H1 (cell line): ENCODE results near the gene ARL8A. TPM values are rescaled to one million over a fixed set of nuclear protein-coding genes. Genes with fewer than 3 reads are reported as not detected.

Source experiments
- CREB1 ChIP-seq: IDR thresholded peaks from 2 replicates; pipeline ENCODE4 v1.6.1; 2012; ENCODE audit warnings: inconsistent platforms
- POU5F1 ChIP-seq: IDR thresholded peaks from 2 replicates; pipeline ENCODE4 v1.6.1; 2011; ENCODE audit warnings: low read depth, mild to moderate bottlenecking, low read length, moderate library complexity
- SUZ12 ChIP-seq: fragments of 200-600 bp; sonication (generic); IDR thresholded peaks from 2 replicates; pipeline ENCODE4 v1.6.1; 2012; ENCODE audit warnings: mild to moderate bottlenecking, inconsistent platforms, low read length, moderate library complexity, mixed read lengths
- polyA plus RNA-seq, 7 experiments: library from polyadenylated mRNA; depleted of rRNA in 3 of 7; stranded (reverse) in 5 of 7; unstranded in 2 of 7; fragments of >200 nt in 5 of 7; fragments of 200-250 nt in 2 of 7; gene quantifications; 1 replicate in 5 of 7; 2 replicates in 1 of 7; 4 replicates in 1 of 7; pipeline versions ENCODE4 v1.2.1 to v1.2.3, GENCODE V29; 2011 to 2013; ENCODE audit warnings: missing spikeins in 2 of 7, mixed read lengths in 2 of 7
- total RNA-seq: library from RNA; stranded (reverse); fragmentation: NEBNext Ultra II Directional; extraction: Animal tissue kit (Norgen Biotek cat#: 25700); gene quantifications from 2 replicates; pipeline ENCODE4 v1.2.1, GENCODE V29; 2021

Gene ARL8A
- total and polyA plus RNA-seq, 2 of the 8 experiments (the other 6 are each of a cell fraction or from before 2014, with no cell fraction given): 40.3 to 58.7 TPM

DNA sequence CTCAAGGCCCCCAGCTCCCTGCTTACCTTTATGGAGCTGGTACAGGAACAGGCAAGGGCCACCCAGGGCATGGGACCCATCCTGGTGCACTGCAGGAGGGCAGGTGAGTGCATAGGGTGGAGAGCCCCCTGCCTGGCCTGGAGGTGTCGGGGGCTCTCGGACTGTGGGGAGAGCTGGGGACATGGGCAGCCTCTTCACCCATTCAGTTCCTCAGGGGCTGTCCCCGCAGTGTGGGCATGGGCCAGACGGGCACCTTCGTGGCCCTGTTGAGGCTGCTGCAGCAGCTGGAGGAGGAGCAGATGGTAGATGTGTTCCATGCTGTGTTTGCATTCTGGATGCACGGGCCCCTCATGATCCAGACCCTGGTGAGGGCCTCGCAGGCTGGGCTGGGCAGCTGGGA lies 41.8 kb upstream of the ARL8A start (continued):
- TF ChIP-seq SUZ12 (no peak), POU5F1 (no peak), CREB1 (no peak)
- TF ChIP-seq, all 59 proteins: peak for 0
